ENCODE data around the gene CIAO1.

- TF ChIP-seq FOXA1 (IDR thresholded peaks at IDR 0.05) (no peak), SUZ12 (IDR thresholded peaks at IDR 0.05) (no peak), L3MBTL2 (conservative IDR thresholded peaks at IDR 0.05) (no peak), CTBP1 (IDR thresholded peaks at IDR 0.05; ENCODE audit: borderline replicate concordance) (no peak)
Observed at GRCh38 chr2:96261328-96262003, 4.6 kb upstream of the CIAO1 start.

All from HEK293T (cell line).